HL-60 (cell line): ENCODE results near the gene FARSB.

ENCODE experiments used
- DNase-seq, 2 experiments: peaks; one replicate each; pipeline ENCODE4 v3.0.0-alpha.2; 2010 to 2020; ENCODE audit warnings: low read depth in 1 of 2, low spot score in 1 of 2
- H3K27ac ChIP-seq: fragments of 250-450 bp; sonication (Bioruptor Pico); replicated peaks from 2 replicates; pipeline ENCODE4 v1.5.1; 2020; ENCODE audit warnings: mild to moderate bottlenecking, moderate library complexity
- H3K27me3 ChIP-seq: fragments of 250-450 bp; sonication (Bioruptor Pico); 2 replicates; pipeline ENCODE4 v1.5.1; 2021; ENCODE audit warnings: mild to moderate bottlenecking, moderate library complexity; ENCODE audit not compliant: insufficient read depth, poor library complexity, severe bottlenecking
- H3K4me3 ChIP-seq: replicated peaks from 2 replicates; pipeline ENCODE4 v1.5.1; 2011; ENCODE audit warnings: mild to moderate bottlenecking, control low read depth, low read length; ENCODE audit not compliant: insufficient read depth
- GABPA ChIP-seq: IDR thresholded peaks from 2 replicates; pipeline ENCODE4 v1.6.1; 2012; ENCODE audit warnings: low read depth
- POLR2AphosphoS5 ChIP-seq: IDR thresholded peaks from 2 replicates; pipeline ENCODE4 v1.6.1; 2012; ENCODE audit warnings: low read depth
- SPI1 ChIP-seq: IDR thresholded peaks from 2 replicates; pipeline ENCODE4 v1.6.1; 2012; ENCODE audit warnings: low read depth, mild to moderate bottlenecking, borderline replicate concordance
- TF ChIP-seq, protein P1 (sequence below): IDR thresholded peaks from one replicate; pipeline ENCODE4 v1.5.1; 2011; ENCODE audit warnings: low read length, control low read depth, inconsistent platforms; ENCODE audit not compliant: insufficient read depth
- TF ChIP-seq, protein P2 (sequence below): IDR thresholded peaks from 2 replicates; pipeline ENCODE4 v1.6.1; 2012; ENCODE audit warnings: low read depth; ENCODE audit not compliant: insufficient replicate concordance

Gene FARSB

DNA sequence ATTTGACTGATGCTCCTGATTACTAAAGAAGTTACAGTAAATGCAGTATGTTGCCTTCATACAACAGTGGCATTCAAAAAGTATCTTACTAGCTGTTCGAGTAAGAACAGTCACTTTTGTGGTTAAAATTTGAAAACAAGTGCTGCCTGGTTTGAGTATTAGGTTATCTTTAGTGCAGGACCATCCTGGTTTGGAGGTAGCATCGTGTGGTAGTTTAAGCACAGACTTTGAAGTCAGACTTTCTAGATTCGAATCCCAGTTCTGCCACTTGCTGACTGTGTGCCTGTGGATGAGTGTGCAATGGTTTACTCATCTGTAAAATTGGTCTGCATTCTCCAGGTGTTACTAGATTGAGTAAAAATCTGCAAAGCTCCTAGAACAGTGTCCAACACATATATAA is 134.8 kb downstream of the FARSB start:
- H3K27ac ChIP-seq = no peak overlapping the region
- no peak for DNase-seq
- no peaks in the 10 kb centered on the region for H3K27me3 ChIP-seq
- TF ChIP-seq SPI1 (no peak), GABPA (no peak), POLR2AphosphoS5 (no peak)
- TF ChIP-seq, protein P1, sequence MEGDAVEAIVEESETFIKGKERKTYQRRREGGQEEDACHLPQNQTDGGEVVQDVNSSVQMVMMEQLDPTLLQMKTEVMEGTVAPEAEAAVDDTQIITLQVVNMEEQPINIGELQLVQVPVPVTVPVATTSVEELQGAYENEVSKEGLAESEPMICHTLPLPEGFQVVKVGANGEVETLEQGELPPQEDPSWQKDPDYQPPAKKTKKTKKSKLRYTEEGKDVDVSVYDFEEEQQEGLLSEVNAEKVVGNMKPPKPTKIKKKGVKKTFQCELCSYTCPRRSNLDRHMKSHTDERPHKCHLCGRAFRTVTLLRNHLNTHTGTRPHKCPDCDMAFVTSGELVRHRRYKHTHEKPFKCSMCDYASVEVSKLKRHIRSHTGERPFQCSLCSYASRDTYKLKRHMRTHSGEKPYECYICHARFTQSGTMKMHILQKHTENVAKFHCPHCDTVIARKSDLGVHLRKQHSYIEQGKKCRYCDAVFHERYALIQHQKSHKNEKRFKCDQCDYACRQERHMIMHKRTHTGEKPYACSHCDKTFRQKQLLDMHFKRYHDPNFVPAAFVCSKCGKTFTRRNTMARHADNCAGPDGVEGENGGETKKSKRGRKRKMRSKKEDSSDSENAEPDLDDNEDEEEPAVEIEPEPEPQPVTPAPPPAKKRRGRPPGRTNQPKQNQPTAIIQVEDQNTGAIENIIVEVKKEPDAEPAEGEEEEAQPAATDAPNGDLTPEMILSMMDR = no peak
- TF ChIP-seq, protein P2, sequence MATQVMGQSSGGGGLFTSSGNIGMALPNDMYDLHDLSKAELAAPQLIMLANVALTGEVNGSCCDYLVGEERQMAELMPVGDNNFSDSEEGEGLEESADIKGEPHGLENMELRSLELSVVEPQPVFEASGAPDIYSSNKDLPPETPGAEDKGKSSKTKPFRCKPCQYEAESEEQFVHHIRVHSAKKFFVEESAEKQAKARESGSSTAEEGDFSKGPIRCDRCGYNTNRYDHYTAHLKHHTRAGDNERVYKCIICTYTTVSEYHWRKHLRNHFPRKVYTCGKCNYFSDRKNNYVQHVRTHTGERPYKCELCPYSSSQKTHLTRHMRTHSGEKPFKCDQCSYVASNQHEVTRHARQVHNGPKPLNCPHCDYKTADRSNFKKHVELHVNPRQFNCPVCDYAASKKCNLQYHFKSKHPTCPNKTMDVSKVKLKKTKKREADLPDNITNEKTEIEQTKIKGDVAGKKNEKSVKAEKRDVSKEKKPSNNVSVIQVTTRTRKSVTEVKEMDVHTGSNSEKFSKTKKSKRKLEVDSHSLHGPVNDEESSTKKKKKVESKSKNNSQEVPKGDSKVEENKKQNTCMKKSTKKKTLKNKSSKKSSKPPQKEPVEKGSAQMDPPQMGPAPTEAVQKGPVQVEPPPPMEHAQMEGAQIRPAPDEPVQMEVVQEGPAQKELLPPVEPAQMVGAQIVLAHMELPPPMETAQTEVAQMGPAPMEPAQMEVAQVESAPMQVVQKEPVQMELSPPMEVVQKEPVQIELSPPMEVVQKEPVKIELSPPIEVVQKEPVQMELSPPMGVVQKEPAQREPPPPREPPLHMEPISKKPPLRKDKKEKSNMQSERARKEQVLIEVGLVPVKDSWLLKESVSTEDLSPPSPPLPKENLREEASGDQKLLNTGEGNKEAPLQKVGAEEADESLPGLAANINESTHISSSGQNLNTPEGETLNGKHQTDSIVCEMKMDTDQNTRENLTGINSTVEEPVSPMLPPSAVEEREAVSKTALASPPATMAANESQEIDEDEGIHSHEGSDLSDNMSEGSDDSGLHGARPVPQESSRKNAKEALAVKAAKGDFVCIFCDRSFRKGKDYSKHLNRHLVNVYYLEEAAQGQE = no peak
- no peak overlapping the region for H3K4me3 ChIP-seq
